ENCODE results near the gene CNIH3.

- TF ChIP-seq CTCF (IDR thresholded peaks at IDR 0.05; ENCODE audit: low read depth, low read length, poor library complexity, severe bottlenecking), result no peak
- TF ChIP-seq EZH2phosphoT487 (IDR thresholded peaks at IDR 0.05; ENCODE audit: borderline replicate concordance, low read length), result no peak
Observed at GRCh38 chr1:224734261-224734935, 118.3 kb downstream of the CNIH3 start.
